HG03135 (cell line): ENCODE measurements around the gene OR5F1.

Experiments used
- ATAC-seq: cut with Tn5 transposase; IDR thresholded peaks from one replicate; pipeline ENCODE4 v1.9.1; 2021; ENCODE audit warnings: mild to moderate bottlenecking, moderate library complexity; ENCODE audit not compliant: unreplicated experiment

Gene OR5F1

DNA sequence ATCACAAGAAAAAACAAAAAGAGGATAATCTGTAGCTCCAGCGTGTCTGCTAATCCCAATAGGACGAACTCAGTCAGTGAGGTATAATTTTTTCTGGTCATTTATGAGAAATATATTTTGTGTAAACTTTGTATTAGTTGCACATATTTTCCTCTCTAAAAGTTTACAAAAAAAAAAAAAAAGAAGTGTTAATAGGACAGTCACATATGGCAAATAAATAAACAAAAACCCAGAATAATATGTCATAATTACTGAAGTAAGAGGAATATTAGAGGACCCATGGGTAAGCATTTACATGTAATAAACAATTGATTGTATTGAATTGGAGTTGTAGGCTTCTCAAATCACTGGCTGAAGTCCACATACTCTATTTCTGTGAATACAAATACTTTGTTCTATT, at the start of gene OR5F1:
TSS of gene OR5F1 (minus strand) at position 101 of the 400 bp plus-strand sequence. CDS start at position 101, 0 bp downstream.
- no peak for ATAC-seq

- ATAC-seq = no peak
Observed at GRCh38 chr11:56027354-56027753, 32.9 kb upstream of the OR5F1 start, which contains the start of gene OR5AS1. OR5AS1 (plus strand) TSS chr11:56027654; CDS start chr11:56030419, 2,765 bp downstream.

DNA sequence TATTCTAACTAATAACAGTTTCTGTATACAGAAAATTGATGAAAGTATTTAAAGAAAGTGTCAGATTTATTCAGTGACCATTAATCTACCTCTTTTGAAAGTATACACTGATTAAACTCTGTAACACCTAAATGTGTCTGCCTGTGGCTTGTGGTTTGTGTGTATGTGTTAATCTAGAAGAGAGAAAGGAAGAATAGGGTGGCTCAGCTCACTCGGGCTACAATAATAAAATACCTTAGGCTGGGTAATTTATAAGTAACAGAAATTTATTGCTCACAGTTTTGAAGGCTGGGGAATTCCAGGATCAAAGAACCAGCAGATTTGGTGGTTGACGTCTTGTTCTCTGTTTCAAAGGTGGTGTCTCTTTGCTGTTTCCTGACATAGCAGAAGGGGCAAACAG, 19.4 kb upstream of the OR5F1 start:
- ATAC-seq = no peak

DNA sequence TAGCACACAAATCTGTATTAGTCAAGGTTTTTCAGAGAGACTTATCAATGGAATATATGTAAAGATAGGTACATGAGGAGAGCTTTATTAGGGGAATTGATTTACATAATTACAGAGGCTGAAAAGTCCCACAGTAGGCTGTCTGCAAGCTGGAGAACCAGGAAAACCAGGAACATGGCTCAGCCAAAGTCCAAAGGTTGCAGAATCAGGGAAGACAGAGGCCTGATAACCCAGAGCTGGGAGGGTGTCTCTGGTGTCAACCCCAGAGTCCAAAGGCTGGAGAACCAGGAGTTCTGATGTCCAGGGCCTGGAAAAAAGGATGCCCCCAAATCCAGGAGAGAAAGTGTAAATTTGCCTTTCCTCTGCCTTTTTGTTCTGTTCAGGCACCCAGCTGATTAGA, 16.3 kb upstream of the OR5F1 start:
- no peak for ATAC-seq

GRCh38 chr11:55970935-55971334, 23.5 kb downstream of the OR5F1 start:
- ATAC-seq = no peak

GRCh38 chr11:55969845-55970244, 24.6 kb downstream of the OR5F1 start, which contains the start of gene OR10AG1:
OR10AG1 (minus strand) TSS chr11:55969945; CDS start chr11:55969907, 38 bp downstream.
- no peak for ATAC-seq

- ATAC-seq = no peak
Observed at GRCh38 chr11:55967914-55968313, 26.5 kb downstream of the OR5F1 start.

- no peak for ATAC-seq
Observed at GRCh38 chr11:55966391-55966790, 28.0 kb downstream of the OR5F1 start.

GRCh38 chr11:55956521-55956920, 37.9 kb downstream of the OR5F1 start:
- no peak for ATAC-seq

- ATAC-seq = no peak
Observed at GRCh38 chr11:55949330-55949729, 45.1 kb downstream of the OR5F1 start.
